ENCODE data around the gene KCTD19.

Gene KCTD19

DNA sequence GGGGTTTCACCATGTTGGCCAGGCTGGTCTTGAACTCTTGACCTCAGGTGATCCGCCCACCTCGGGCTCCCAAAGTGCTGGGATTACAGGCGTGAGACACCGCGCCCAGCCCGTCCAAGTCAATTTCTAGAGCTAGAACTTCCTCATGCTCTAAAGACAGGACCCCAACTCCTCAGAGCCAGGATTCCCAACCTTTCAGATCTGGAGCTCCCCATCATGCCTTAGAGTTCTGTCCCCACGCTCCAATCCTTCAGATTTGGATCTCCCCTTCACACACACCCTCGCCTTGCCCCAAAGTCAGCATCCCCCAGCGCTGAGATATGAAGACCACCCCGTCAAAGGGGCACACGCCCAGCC, 448 bp downstream of the KCTD19 start:
- no peak for DNase-seq (ENCODE audit: low read depth in 2 of 2)

- DNase-seq (ENCODE audit: low read depth in 2 of 2): no peak
Observed at GRCh38 chr16:67317853-67318252, 8.7 kb downstream of the KCTD19 start.

GRCh38 chr16:67312719-67313118, 13.8 kb downstream of the KCTD19 start:
- DNase-seq (ENCODE audit: low read depth in 2 of 2): no peak

GRCh38 chr16:67311607-67312488, 14.7 kb downstream of the KCTD19 start:
- peak in 1 of 2 donors; percentile 54 for DNase-seq (ENCODE audit: low read depth in 2 of 2)

GRCh38 chr16:67310561-67310960, 16.0 kb downstream of the KCTD19 start:
- no peak for DNase-seq (ENCODE audit: low read depth in 2 of 2)

- no peak for DNase-seq (ENCODE audit: low read depth in 2 of 2)
Observed at GRCh38 chr16:67305216-67306071, 21.1 kb downstream of the KCTD19 start.

- no peak for DNase-seq (ENCODE audit: low read depth in 2 of 2)
Observed at GRCh38 chr16:67304020-67304419, 22.5 kb downstream of the KCTD19 start.

DNA sequence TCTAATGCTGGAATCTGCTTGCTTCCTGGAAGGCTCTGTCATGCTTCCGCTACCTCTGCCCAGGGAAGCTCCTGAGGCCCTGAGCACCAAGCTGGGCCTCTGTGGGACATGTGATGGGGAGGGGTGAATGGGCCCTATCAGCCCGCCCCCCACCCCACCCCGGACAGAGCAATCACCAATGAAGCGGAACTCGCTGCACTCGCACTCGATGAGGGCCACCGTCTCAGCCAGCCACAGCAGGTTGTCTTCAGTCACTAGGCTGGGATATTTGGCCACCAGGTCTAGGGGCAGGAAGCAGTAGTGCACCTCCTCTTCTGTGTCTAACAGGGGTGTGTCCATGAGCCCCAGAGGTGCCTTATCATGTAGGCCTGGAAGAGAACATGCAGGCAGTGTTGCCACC, 23.6 kb downstream of the KCTD19 start:
- DNase-seq (ENCODE audit: low read depth in 2 of 2): no peak

DNA sequence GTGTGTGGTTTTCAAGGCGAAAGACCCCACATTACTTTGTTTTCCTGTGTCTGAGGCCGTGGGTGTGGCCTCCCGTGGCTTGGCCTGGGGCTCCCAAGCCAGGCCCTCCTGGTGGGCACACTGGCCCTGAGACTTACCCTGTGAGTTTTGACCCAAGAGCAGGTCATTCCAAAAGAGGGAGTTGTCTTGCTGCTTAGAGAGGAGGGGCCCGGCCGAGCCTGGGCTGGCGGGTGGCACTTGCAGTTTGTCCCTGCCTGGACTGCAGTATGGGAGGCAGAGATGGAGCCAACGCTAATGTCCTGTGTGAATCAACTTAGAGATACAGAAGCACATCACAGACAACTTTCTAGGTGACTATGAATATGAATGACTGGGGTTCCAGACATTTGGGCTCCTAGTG, 24.5 kb downstream of the KCTD19 start:
- DNase-seq (ENCODE audit: low read depth in 2 of 2): no peak

DNA sequence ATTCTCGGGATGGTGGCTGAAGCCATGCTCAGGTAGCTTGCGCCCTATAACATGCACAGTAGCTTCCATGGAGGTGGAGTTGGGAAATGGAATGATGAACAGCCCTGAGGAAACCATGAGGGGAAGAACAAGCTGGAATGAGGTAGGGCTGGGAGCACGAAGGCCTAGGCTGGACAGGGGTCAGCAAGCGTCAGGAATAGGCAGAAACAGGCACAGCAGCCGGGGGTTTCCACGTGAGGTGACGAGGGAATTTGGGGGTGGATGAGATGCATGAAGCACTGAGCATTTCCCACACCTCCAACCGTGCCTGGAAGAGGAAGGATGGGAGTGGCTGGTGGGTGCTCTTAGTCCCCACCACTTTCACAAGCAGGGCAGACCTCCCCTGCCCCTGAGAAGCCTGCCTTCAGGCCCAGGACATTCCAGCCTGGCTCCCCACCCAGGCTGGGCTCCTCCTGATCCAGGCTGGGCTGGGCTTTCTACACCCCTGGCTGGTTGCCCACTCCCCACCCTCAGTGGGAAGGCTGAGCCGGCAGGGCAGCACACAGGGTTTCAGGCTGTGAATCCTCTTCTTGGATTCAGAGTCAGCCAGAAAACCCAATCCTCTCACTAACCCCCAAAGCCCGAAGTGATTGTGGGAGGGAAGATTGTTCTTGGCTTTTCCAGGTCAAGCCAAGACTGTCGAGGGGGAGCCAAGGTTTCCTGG, 25.3 kb downstream of the KCTD19 start:
- no peak for DNase-seq (ENCODE audit: low read depth in 2 of 2)

DNA sequence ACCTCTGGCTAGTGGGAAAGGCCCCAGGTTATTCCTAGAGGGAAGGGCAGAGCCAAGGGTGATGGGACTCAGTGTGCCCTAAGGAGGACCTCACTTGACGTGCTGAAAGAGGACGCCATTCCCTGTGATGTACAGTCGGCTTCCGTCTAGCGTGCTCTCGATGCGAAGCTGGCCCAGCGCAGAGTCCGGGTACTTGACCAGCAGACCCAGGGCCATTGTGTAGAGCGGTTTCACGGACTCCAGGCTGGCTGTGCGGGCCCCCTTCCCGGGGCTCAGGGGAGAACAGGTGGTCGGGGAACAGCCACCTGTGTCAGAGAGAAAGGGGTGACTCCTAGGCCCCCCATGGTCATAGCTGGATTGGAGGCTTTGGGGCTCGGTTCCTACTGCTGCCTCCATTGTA, 27.3 kb downstream of the KCTD19 start:
- no peak for DNase-seq (ENCODE audit: low read depth in 2 of 2)

DNA sequence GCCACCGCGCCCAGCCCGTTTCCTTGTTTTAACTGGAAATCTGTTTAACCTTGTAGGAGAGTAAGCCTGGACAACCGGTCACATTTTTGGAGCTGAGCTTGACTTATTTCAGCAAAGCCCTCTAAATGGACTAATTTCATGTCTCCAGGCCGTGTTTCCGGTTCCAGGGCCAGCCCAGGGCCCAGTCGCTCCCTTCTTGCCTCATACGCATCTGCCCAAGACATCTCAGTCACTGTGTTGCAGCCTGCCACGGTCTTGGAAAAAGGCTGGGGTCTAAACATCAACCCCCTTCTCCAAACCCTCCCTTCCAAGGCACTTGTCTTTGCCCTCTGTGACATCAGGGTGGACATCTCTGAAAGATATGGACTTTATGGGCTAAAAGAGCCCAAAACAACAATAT, 28.3 kb downstream of the KCTD19 start:
- DNase-seq (ENCODE audit: low read depth in 2 of 2): no peak

GRCh38 chr16:67296420-67296819, 30.1 kb downstream of the KCTD19 start:
- no peak for DNase-seq (ENCODE audit: low read depth in 2 of 2)

DNA sequence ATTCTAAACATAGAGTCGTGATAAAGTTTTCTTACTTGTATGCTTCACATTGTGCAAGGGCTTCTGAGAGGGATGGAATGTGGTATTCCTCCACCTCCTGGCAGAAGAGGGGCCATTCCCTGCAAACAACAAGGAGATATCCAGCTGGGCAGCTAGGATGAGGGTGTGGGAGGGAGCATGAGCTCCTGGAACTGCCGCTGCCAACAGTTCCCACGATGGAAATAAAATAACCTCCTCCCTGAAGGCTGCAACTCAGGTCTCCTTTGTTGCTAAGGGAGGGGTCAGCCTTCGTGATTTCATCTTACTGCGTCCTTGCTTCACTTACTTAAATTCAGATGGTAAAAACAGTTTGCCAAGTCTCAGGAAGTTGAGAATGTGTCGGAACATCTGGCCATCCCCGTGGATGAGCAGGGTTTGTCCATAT, 31.6 kb downstream of the KCTD19 start:
- DNase-seq (ENCODE audit: low read depth in 2 of 2): no peak

GRCh38 chr16:67294171-67294757, 32.3 kb downstream of the KCTD19 start:
- DNase-seq (ENCODE audit: low read depth in 2 of 2): no peak

- DNase-seq (ENCODE audit: low read depth in 2 of 2): no peak
Observed at GRCh38 chr16:67291461-67291860, 35.1 kb downstream of the KCTD19 start.

DNA sequence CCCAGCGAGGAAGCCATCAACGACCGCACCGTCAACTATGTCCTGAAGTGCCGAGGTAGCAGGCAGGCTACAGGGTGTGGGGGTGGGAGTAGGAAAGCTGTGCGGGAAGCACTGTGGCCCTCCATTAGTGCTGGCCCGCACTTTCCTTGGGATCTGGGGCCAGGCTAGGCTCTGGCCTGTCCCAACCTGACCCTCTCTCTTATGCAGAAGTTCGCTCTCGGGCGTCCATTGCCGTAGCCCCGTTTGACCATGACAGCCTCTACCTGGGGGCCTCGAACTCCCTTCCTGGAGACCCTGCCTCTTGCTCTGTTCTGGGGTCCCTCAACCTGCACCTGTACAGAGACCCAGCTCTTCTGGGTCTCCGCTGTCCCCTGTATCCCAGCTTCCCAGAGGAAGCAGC, 38.6 kb downstream of the KCTD19 start:
- no peak for DNase-seq (ENCODE audit: low read depth in 2 of 2)

DNA sequence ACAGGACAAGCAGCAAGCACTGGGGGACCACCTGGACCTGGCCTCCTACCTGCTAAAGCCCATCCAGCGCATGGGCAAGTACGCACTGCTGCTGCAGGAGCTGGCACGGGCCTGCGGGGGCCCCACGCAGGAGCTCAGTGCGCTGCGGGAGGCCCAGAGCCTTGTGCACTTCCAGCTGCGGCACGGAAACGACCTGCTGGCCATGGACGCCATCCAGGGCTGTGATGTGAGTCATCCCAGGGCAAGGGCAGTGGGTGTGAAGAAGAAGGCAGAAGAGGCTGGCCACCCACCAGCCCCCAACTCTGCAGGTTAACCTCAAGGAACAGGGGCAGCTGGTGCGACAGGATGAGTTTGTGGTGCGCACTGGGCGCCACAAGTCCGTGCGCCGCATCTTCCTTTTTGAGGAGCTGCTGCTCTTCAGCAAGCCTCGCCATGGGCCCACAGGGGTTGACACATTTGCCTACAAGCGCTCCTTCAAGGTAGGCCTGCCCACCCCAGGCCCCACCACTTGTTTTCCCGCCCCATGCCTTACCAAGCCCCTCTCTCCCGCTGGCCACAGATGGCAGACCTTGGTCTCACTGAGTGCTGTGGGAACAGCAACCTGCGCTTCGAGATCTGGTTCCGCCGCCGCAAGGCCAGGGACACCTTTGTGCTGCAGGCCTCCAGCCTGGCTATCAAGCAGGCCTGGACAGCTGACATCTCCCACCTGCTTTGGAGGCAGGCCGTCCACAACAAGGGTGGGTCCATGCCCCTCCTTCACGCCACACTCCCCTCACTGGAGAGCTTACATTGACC, 39.9 kb downstream of the KCTD19 start:
- DNase-seq (ENCODE audit: low read depth in 2 of 2): no peak

- no peak for DNase-seq (ENCODE audit: low read depth in 2 of 2)
Observed at GRCh38 chr16:67284699-67285646, 41.6 kb downstream of the KCTD19 start.

All from activated CD8-positive, alpha-beta memory T cell treated with anti-CD3 and anti-CD28 coated beads for 4 hours (primary cell).